Large intestine (tissue), 3 donors: ENCODE measurements around the gene RIPOR2. TPM values are rescaled to one million over a fixed set of nuclear protein-coding genes. Genes with fewer than 3 reads are reported as not detected.
"Not testable (repeated sequence)": the region's sequence is repeated elsewhere in the genome, so short reads cannot be mapped to it uniquely, and the experiment has no call there.

ENCODE experiments used
- DNase-seq, 2 donors: peaks; one replicate each; pipeline versions ENCODE4 v3.0.0 to v3.0.0-alpha.2; 2013
- H3K27ac ChIP-seq: one replicate; pipeline ENCODE4 v1.5.1; 2013; ENCODE audit warnings: low read length
- H3K27me3 ChIP-seq: 2 replicates; pipeline ENCODE4 v1.6.1; 2013; ENCODE audit warnings: low read length; ENCODE audit not compliant: control insufficient read depth, insufficient read depth
- H3K36me3 ChIP-seq: 2 replicates; pipeline ENCODE4 v1.6.1; 2013; ENCODE audit warnings: low read length; ENCODE audit not compliant: control insufficient read depth, insufficient read depth
- H3K4me1 ChIP-seq: one replicate; pipeline ENCODE4 v1.6.1; 2013; ENCODE audit warnings: low read length; ENCODE audit not compliant: control insufficient read depth, insufficient read depth
- H3K4me3 ChIP-seq: one replicate; pipeline ENCODE4 v1.5.1; 2013; ENCODE audit warnings: low read length
- H3K9me3 ChIP-seq: one replicate; pipeline ENCODE4 v1.6.1; 2013; ENCODE audit warnings: mild to moderate bottlenecking, low read depth, low read length, moderate library complexity; ENCODE audit not compliant: control insufficient read depth
- WGBS: methylation state at CpG from one replicate; pipeline ENCODE4 v1.1.5; 2013; ENCODE audit warnings: low lambda C conversion rate; ENCODE audit not compliant: insufficient coverage; 5-methylcytosine and 5-hydroxymethylcytosine counted together
- polyA plus RNA-seq: library from polyadenylated mRNA; unstranded; fragments of 120-200 nt; gene quantifications from one replicate; pipeline ENCODE4 v1.2.1, GENCODE V29; 2013

The RIPOR2 gene
- polyA plus RNA-seq, 1 donor: 2.1 TPM

- Histone ChIP-seq H3K4me1 (no peaks in the 10 kb centered on the region), H3K36me3 (no peaks in the 10 kb centered on the region), H3K27ac (no peak overlapping the region), H3K9me3 (no peaks in the 10 kb centered on the region), H3K27me3 (no peaks in the 10 kb centered on the region), H3K4me3 (no peak overlapping the region)
- 93% methylated on average over 3 of the region's 5 CpGs for WGBS
- no peak for DNase-seq
Observed at GRCh38 chr6:24951811-24952299, 16.1 kb upstream of the RIPOR2 start.

GRCh38 chr6:24950218-24950941 lies 14.6 kb upstream of the RIPOR2 start:
- no peak overlapping the region for H3K27ac ChIP-seq
- WGBS: no CpG with 5 or more reads among the region's 3 CpGs
- H3K4me3 ChIP-seq: no peak overlapping the region
- H3K9me3 ChIP-seq: no peaks in the 10 kb centered on the region
- H3K4me1 ChIP-seq: no peaks in the 10 kb centered on the region
- DNase-seq: no peak
- no peaks in the 10 kb centered on the region for H3K27me3 ChIP-seq
- H3K36me3 ChIP-seq: no peaks in the 10 kb centered on the region

- no peak overlapping the region for H3K4me3 ChIP-seq
- no peak overlapping the region for H3K27ac ChIP-seq
- H3K4me1 ChIP-seq: no peaks in the 10 kb centered on the region
- H3K9me3 ChIP-seq: peaks cover 11% of the 10 kb centered on the region
- DNase-seq: no peak
- WGBS: 80% methylated on average over 4 of the region's 8 CpGs
- H3K36me3 ChIP-seq: no peaks in the 10 kb centered on the region
- no peaks in the 10 kb centered on the region for H3K27me3 ChIP-seq
Observed at GRCh38 chr6:24949020-24949569, 13.3 kb upstream of the RIPOR2 start.

- H3K4me3 ChIP-seq, DNase-seq, H3K27ac ChIP-seq, H3K27me3 ChIP-seq, H3K36me3 ChIP-seq, H3K4me1 ChIP-seq: not testable (repeated sequence)
- H3K9me3 ChIP-seq: peaks cover 12% of the 10 kb centered on the region
- WGBS: 100% methylated on average over 1 of the region's 7 CpGs
Observed at GRCh38 chr6:24948261-24948660, 12.5 kb upstream of the RIPOR2 start.

- 100% methylated on average over 4 of the region's 4 CpGs for WGBS
- no peak for DNase-seq
- Histone ChIP-seq H3K4me3 (no peak overlapping the region), H3K27me3 (no peaks in the 10 kb centered on the region), H3K4me1 (no peaks in the 10 kb centered on the region), H3K36me3 (no peaks in the 10 kb centered on the region), H3K27ac (no peak overlapping the region), H3K9me3 (peaks cover 12% of the 10 kb centered on the region)
Observed at GRCh38 chr6:24947636-24948035, 11.9 kb upstream of the RIPOR2 start.

GRCh38 chr6:24945054-24945453 lies 9.3 kb upstream of the RIPOR2 start:
- H3K27ac ChIP-seq: no peak overlapping the region
- DNase-seq: no peak
- no peaks in the 10 kb centered on the region for H3K27me3 ChIP-seq
- no peaks in the 10 kb centered on the region for H3K4me1 ChIP-seq
- no peak overlapping the region for H3K4me3 ChIP-seq
- no peaks in the 10 kb centered on the region for H3K36me3 ChIP-seq
- peaks cover 12% of the 10 kb centered on the region for H3K9me3 ChIP-seq

GRCh38 chr6:24943774-24944173 lies 8.0 kb upstream of the RIPOR2 start:
- Histone ChIP-seq H3K27ac (no peak overlapping the region), H3K4me3 (no peak overlapping the region), H3K9me3 (peaks cover 12% of the 10 kb centered on the region), H3K27me3 (no peaks in the 10 kb centered on the region), H3K4me1 (no peaks in the 10 kb centered on the region), H3K36me3 (no peaks in the 10 kb centered on the region)
- DNase-seq: no peak
- WGBS: no CpG with 5 or more reads among the region's 2 CpGs

- no peak overlapping the region for H3K4me3 ChIP-seq
- H3K27ac ChIP-seq: no peak overlapping the region
- H3K9me3 ChIP-seq: peaks cover 12% of the 10 kb centered on the region
- H3K4me1 ChIP-seq: no peaks in the 10 kb centered on the region
- H3K36me3 ChIP-seq: no peaks in the 10 kb centered on the region
- WGBS: 75% methylated on average over 4 of the region's 9 CpGs
- peaks cover 2% of the 10 kb centered on the region for H3K27me3 ChIP-seq
- no peak for DNase-seq
Observed at GRCh38 chr6:24940311-24940917, 4.7 kb upstream of the RIPOR2 start.

GRCh38 chr6:24936641-24937317 lies 1.0 kb upstream of the RIPOR2 start:
- Histone ChIP-seq H3K27me3 (peaks cover 2% of the 10 kb centered on the region), H3K27ac (no peak overlapping the region), H3K9me3 (no peaks in the 10 kb centered on the region), H3K4me3 (no peak overlapping the region), H3K4me1 (no peaks in the 10 kb centered on the region), H3K36me3 (no peaks in the 10 kb centered on the region)
- no peak for DNase-seq
- WGBS: no CpG with 5 or more reads among the region's 5 CpGs

- Histone ChIP-seq H3K9me3 (no peaks in the 10 kb centered on the region), H3K36me3 (no peaks in the 10 kb centered on the region), H3K4me1 (no peaks in the 10 kb centered on the region), H3K27ac (no peak overlapping the region), H3K4me3 (no peak overlapping the region), H3K27me3 (peaks cover 2% of the 10 kb centered on the region)
- 29% methylated on average over 1 of the region's 7 CpGs for WGBS
- DNase-seq: no peak
Observed at GRCh38 chr6:24933868-24934401, 1.8 kb downstream of the RIPOR2 start.
